Measurements from ENCODE around the gene BTN3A1. TPM values are rescaled to one million over a fixed set of nuclear protein-coding genes. Genes with fewer than 3 reads are reported as not detected.

Gene BTN3A1
- total RNA-seq, 1 donor from 2014 or later, result 12.7 TPM

DNA sequence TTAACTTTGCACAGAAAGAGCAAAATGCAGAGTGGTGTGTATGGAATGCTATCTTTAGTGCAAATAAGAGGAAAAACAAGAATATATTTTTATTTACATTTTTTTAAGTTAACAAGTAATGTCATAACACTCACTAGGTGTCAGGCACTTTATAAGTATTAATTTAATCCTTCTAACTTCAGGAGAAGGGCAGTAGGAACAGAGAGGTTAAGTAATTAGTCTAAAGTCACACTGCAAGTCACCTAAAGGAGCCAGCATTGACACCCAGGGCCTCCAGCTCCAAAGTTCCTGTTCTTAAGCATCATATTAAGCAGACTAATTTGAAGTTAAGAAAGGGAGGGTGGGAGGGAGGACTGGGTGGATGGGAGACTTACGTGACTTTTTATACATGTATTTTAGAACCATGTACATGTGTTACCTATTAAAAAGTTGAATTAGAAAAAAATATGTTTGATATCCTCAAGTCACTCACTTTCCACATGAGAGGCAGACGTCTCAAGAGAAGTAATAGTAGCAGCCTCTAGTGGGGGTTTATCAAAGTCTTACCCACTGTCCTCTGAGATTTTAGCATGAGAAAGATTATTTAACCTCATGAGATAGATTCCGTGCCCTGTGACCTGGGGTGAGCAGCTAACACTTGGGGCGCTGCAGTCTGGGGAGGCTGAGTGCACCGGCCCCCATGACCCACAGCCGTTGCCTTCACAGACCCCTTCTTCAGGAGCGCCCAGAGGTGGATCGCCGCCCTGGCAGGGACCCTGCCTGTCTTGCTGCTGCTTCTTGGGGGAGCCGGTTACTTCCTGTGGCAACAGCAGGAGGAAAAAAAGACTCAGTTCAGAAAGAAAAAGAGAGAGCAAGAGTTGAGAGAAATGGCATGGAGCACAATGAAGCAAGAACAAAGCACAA is 7.0 kb downstream of the BTN3A1 start:
- H3K27me3 Mint-ChIP-seq (ENCODE audit: low read depth), result no peaks in the 10 kb centered on the region
- TF ChIP-seq, protein P1, sequence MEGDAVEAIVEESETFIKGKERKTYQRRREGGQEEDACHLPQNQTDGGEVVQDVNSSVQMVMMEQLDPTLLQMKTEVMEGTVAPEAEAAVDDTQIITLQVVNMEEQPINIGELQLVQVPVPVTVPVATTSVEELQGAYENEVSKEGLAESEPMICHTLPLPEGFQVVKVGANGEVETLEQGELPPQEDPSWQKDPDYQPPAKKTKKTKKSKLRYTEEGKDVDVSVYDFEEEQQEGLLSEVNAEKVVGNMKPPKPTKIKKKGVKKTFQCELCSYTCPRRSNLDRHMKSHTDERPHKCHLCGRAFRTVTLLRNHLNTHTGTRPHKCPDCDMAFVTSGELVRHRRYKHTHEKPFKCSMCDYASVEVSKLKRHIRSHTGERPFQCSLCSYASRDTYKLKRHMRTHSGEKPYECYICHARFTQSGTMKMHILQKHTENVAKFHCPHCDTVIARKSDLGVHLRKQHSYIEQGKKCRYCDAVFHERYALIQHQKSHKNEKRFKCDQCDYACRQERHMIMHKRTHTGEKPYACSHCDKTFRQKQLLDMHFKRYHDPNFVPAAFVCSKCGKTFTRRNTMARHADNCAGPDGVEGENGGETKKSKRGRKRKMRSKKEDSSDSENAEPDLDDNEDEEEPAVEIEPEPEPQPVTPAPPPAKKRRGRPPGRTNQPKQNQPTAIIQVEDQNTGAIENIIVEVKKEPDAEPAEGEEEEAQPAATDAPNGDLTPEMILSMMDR (conservative IDR thresholded peaks at IDR 0.05), result no peak
- no peak overlapping the region for H3K27ac Mint-ChIP-seq (ENCODE audit: unreplicated experiment)
- no peak overlapping the region for H3K4me3 Mint-ChIP-seq
- H3K36me3 Mint-ChIP-seq (ENCODE audit: low read depth), result peaks cover 9% of the 10 kb centered on the region
- H3K4me1 Mint-ChIP-seq, result peaks cover 21% of the 10 kb centered on the region
- DNase-seq (ENCODE audit: low read depth, low spot score), result no peak
- H3K9me3 Mint-ChIP-seq, result no peaks in the 10 kb centered on the region

DNA sequence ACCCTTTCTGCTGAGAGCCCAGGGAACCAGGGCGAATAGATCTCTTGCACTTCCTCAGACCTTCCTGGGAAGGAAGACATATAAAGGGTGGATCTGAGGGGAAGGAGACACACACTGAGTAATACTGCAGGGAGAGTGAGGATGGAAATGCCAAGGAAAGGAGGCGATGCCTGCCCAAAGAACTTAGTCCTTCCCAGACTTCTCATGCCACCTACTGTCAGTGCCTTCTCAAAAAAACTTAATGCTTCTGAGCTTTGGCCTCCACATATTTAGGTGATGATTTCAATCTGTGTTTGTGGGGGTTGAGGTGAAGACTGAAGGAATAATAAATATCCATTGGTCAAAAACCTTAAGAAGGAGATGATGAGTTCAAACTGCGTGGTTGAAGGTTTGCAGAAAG is 9.7 kb downstream of the BTN3A1 start:
- no peak for DNase-seq (ENCODE audit: low read depth, low spot score)
- peaks cover 13% of the 10 kb centered on the region for H3K4me1 Mint-ChIP-seq
- H3K4me3 Mint-ChIP-seq, result no peak overlapping the region
- no peak overlapping the region for H3K27ac Mint-ChIP-seq (ENCODE audit: unreplicated experiment)
- peaks cover 9% of the 10 kb centered on the region for H3K36me3 Mint-ChIP-seq (ENCODE audit: low read depth)
- TF ChIP-seq, protein P1 (conservative IDR thresholded peaks at IDR 0.05), result no peak
- H3K9me3 Mint-ChIP-seq, result peaks cover 2% of the 10 kb centered on the region
- H3K27me3 Mint-ChIP-seq (ENCODE audit: low read depth), result no peaks in the 10 kb centered on the region

DNA sequence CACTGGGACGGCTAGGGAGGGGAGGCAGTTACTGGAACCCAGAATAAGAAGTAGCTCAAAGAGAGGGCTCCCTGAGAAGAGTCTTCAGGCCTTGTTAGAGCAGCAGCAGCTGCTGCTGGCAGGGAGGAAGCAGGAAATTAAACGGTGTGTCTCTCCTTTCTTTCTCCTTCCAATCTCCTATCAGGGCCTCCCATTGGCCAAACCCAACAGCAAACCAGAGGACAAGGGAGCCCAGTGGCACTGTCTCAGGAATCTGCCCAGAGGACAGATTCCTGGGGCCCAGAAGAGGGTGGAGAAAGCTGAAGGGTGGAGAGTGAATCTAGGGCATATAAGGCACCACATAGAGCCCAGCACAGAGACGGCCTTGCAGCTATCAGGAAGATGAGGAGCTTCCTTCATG is 10.2 kb downstream of the BTN3A1 start:
- no peak overlapping the region for H3K4me3 Mint-ChIP-seq
- H3K27ac Mint-ChIP-seq (ENCODE audit: unreplicated experiment), result no peak overlapping the region
- H3K9me3 Mint-ChIP-seq, result peaks cover 5% of the 10 kb centered on the region
- peaks cover 10% of the 10 kb centered on the region for H3K36me3 Mint-ChIP-seq (ENCODE audit: low read depth)
- no peak for DNase-seq (ENCODE audit: low read depth, low spot score)
- H3K4me1 Mint-ChIP-seq, result peaks cover 8% of the 10 kb centered on the region
- TF ChIP-seq, protein P1 (conservative IDR thresholded peaks at IDR 0.05), result no peak
- H3K27me3 Mint-ChIP-seq (ENCODE audit: low read depth), result no peaks in the 10 kb centered on the region

DNA sequence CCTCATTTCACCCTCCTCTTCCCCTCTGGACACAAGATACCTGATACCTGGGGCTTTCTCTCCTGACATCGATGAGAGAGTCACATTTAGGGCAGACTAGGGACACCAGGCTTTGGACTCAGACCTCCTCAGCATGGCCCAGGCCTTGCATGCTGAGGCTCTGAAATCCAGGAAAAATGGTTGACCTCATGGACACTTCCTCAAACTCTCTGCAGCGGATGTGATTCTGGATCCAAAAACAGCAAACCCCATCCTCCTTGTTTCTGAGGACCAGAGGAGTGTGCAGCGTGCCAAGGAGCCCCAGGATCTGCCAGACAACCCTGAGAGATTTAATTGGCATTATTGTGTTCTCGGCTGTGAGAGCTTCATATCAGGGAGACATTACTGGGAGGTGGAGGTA is 10.9 kb downstream of the BTN3A1 start:
- no peak overlapping the region for H3K27ac Mint-ChIP-seq (ENCODE audit: unreplicated experiment)
- TF ChIP-seq, protein P1 (conservative IDR thresholded peaks at IDR 0.05), result no peak
- peaks cover 8% of the 10 kb centered on the region for H3K9me3 Mint-ChIP-seq
- H3K36me3 Mint-ChIP-seq (ENCODE audit: low read depth), result peaks cover 13% of the 10 kb centered on the region
- no peaks in the 10 kb centered on the region for H3K27me3 Mint-ChIP-seq (ENCODE audit: low read depth)
- peaks cover under 1% of the 10 kb centered on the region for H3K4me1 Mint-ChIP-seq
- no peak for DNase-seq (ENCODE audit: low read depth, low spot score)
- H3K4me3 Mint-ChIP-seq, result no peak overlapping the region

DNA sequence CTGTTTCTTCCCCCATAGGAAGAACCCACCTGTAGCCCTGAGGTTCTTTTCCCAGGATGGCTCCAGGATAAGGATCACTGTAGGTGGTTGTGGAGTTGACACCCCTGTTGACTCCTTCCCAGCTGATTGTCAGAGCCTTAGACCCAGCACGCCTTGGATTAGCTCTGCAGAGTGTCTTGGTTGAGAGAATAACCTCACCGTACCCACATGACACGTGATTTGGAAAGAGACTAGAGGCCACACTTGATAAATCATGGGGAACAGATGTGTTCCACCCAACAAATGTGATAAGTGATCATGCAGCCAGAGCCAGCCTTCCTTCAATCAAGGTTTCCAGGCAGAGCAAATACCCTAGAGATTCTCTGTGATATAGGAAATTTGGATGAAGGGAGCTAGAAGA is 12.2 kb downstream of the BTN3A1 start:
- Mint-ChIP-seq H3K36me3 (ENCODE audit: low read depth) (peaks cover 13% of the 10 kb centered on the region), H3K27me3 (ENCODE audit: low read depth) (no peaks in the 10 kb centered on the region), H3K27ac (ENCODE audit: unreplicated experiment) (no peak overlapping the region), H3K4me1 (no peaks in the 10 kb centered on the region), H3K4me3 (no peak overlapping the region), H3K9me3 (peaks cover 12% of the 10 kb centered on the region)
- TF ChIP-seq, protein P1 (conservative IDR thresholded peaks at IDR 0.05), result no peak
- no peak for DNase-seq (ENCODE audit: low read depth, low spot score)
